ENCODE data around the gene FLOT1.
A peak's percentile ranks its signal among the peaks of the same experiment; 100 is the strongest.

FLOT1 gene

DNA sequence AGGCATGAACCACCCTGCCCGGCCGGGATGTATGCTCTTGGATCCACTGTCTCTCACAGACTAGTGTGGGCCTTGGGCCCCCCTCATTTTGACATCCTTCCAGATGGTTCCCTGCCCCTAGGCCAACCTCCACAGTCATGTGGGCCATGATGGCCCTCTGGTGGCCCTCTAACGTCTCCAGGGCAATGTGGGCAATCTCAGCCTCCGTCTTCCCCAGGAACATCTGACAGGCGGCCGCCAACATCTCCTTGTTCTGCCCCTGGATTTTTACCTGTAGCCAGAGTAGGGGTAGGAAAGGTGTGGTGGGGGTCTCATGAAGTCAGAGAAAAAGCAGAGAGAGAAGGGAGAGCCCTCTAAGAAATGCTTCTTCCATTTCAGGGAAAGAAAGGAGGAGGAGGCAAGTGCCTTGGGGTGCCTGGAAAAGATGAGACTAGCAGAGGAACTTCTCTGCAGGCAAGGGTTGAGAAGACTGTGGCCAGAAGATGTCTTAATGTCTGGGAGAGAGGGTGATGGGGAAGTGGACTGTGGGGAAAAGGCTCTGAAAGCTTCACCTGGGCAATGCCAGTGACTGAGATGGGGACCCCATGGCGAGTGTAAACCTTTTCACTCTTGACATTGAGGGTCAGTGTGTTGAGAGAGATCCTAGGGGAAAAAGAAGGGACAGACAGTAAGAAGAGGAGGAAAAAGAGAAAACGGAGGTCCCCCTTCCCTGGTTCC is 1.3 kb downstream of the FLOT1 start:
- CTCF ChIA-PET: interaction anchor here (0.6 to 2.2 kb wide), 6 partner anchors 8 to 62 kb away, joined by 3 to 7 read pairs (median 3); no protein-coding TSS in a partner anchor
- Histone ChIP-seq H3K4me1 (ENCODE audit: control extremely low read depth in 1 of 4, control insufficient read depth in 4 of 4, insufficient read depth in 4 of 4, low read length in 3 of 4) (peaks cover 9 to 57% (median 54%) of the 10 kb centered on the region in 4 experiments), H3K27ac (ENCODE audit: insufficient read depth in 1 of 2, low read depth in 1 of 2, low read length in 2 of 2, poor library complexity in 1 of 2, severe bottlenecking in 2 of 2) (peak overlapping the region in 1 of 2 experiments; percentile 78), H3K4me3 (ENCODE audit: control insufficient read depth in 1 of 7, extremely low read depth in 1 of 7, insufficient read depth in 4 of 7, low read depth in 2 of 7, low read length in 6 of 7) (peak overlapping the region in 6 of 7 experiments; percentile 72 to 95 (median 84)), H3K27me3 (replicated peaks in 2 of 5; ENCODE audit: control insufficient read depth in 4 of 5, insufficient read depth in 5 of 5, low read length in 4 of 5) (peaks cover 0 to 14% (median 1%) of the 10 kb centered on the region in 5 experiments), H3K9me3 (ENCODE audit: control extremely low read depth in 1 of 5, control insufficient read depth in 4 of 5, insufficient read depth in 2 of 5, low read depth in 1 of 5, low read length in 4 of 5) (no peaks in the 10 kb centered on the region), H3K36me3 (ENCODE audit: control insufficient read depth in 4 of 4, insufficient read depth in 4 of 4, low read length in 3 of 4) (peaks cover 5 to 28% (median 23%) of the 10 kb centered on the region in 4 experiments)
- 83% methylated on average over 8 of the region's 8 CpGs for WGBS (ENCODE audit: insufficient coverage)
- POLR2A ChIA-PET: interaction anchor here (0.6 kb wide), 1 partner anchor 285 kb away, joined by 6 read pairs; no protein-coding TSS in a partner anchor
- no peak for DNase-seq

DNA sequence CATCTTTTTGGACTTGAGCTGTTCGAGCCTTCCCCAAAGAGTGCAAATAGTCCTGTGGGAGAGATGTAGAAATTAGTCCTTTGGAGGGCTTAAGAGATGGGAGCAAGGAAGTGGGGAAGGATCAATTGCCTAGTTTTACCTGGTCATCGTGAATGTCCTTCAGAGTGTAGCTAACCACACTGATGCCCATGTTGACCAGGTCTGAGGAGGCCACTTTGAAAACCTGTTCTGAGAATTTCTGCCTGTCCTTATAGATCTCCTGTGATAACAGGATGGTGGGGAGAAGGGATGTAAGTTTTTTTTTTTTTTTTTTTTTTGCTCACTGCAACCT is 2.0 kb downstream of the FLOT1 start:
- Histone ChIP-seq H3K9me3 (ENCODE audit: control extremely low read depth in 1 of 5, control insufficient read depth in 4 of 5, insufficient read depth in 2 of 5, low read depth in 1 of 5, low read length in 4 of 5) (no peaks in the 10 kb centered on the region), H3K4me1 (ENCODE audit: control extremely low read depth in 1 of 4, control insufficient read depth in 4 of 4, insufficient read depth in 4 of 4, low read length in 3 of 4) (peaks cover 9 to 61% (median 56%) of the 10 kb centered on the region in 4 experiments), H3K36me3 (ENCODE audit: control insufficient read depth in 4 of 4, insufficient read depth in 4 of 4, low read length in 3 of 4) (peaks cover 5 to 35% (median 24%) of the 10 kb centered on the region in 4 experiments), H3K27me3 (replicated peaks in 2 of 5; ENCODE audit: control insufficient read depth in 4 of 5, insufficient read depth in 5 of 5, low read length in 4 of 5) (peaks cover 0 to 14% (median 1%) of the 10 kb centered on the region in 5 experiments), H3K27ac (ENCODE audit: insufficient read depth in 1 of 2, low read depth in 1 of 2, low read length in 2 of 2, poor library complexity in 1 of 2, severe bottlenecking in 2 of 2) (no peak overlapping the region), H3K4me3 (ENCODE audit: control insufficient read depth in 1 of 7, extremely low read depth in 1 of 7, insufficient read depth in 4 of 7, low read depth in 2 of 7, low read length in 6 of 7) (no peak overlapping the region)
- ChIA-PET POLR2A (interaction anchor here (0.6 kb wide), 1 partner anchor 20 kb away, joined by 3 read pairs; no protein-coding TSS in a partner anchor), CTCF (interaction anchor here (1.0 to 3.4 kb wide), 6 partner anchors 10 to 62 kb away, joined by 3 to 13 read pairs (median 7); no protein-coding TSS in a partner anchor)
- WGBS (ENCODE audit: insufficient coverage): 100% methylated on average over 1 of the region's 2 CpGs
- DNase-seq: no peak

DNA sequence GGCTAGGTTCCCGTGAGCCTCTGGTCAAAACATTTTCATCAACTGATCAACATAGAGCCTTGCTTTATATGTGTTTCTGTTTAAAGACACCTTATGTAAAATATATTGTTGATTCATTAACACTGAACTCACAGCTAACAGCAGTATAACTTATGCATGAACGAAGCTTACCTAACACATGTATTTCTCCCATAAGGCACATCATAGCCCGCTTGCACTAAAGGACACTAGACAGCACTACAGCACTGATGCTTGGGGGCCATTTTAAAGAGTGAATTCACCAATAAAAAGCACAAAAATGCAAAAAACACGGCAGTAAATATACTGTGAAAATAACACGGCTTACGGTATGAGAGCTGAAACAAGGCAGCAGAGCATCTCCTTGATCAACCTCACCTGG is 4.0 kb downstream of the FLOT1 start:
- 97% methylated on average over 3 of the region's 6 CpGs for WGBS (ENCODE audit: insufficient coverage)
- no peak for DNase-seq
- ChIA-PET POLR2A (interaction anchor here (0.8 kb wide), 1 partner anchor 9 kb away, joined by 3 read pairs; no protein-coding TSS in a partner anchor), CTCF (interaction anchor here (1.0 to 3.4 kb wide), 4 partner anchors 8 to 77 kb away, joined by 3 to 13 read pairs (median 5); no protein-coding TSS in a partner anchor)
- Histone ChIP-seq H3K4me3 (ENCODE audit: control insufficient read depth in 1 of 7, extremely low read depth in 1 of 7, insufficient read depth in 4 of 7, low read depth in 2 of 7, low read length in 6 of 7) (no peak overlapping the region), H3K36me3 (ENCODE audit: control insufficient read depth in 4 of 4, insufficient read depth in 4 of 4, low read length in 3 of 4) (peaks cover 5 to 47% (median 28%) of the 10 kb centered on the region in 4 experiments), H3K4me1 (ENCODE audit: control extremely low read depth in 1 of 4, control insufficient read depth in 4 of 4, insufficient read depth in 4 of 4, low read length in 3 of 4) (peaks cover 9 to 49% (median 45%) of the 10 kb centered on the region in 4 experiments), H3K27ac (ENCODE audit: insufficient read depth in 1 of 2, low read depth in 1 of 2, low read length in 2 of 2, poor library complexity in 1 of 2, severe bottlenecking in 2 of 2) (no peak overlapping the region), H3K27me3 (replicated peaks in 2 of 5; ENCODE audit: control insufficient read depth in 4 of 5, insufficient read depth in 5 of 5, low read length in 4 of 5) (peaks cover 0 to 5% (median 1%) of the 10 kb centered on the region in 5 experiments), H3K9me3 (ENCODE audit: control extremely low read depth in 1 of 5, control insufficient read depth in 4 of 5, insufficient read depth in 2 of 5, low read depth in 1 of 5, low read length in 4 of 5) (no peaks in the 10 kb centered on the region)

DNA sequence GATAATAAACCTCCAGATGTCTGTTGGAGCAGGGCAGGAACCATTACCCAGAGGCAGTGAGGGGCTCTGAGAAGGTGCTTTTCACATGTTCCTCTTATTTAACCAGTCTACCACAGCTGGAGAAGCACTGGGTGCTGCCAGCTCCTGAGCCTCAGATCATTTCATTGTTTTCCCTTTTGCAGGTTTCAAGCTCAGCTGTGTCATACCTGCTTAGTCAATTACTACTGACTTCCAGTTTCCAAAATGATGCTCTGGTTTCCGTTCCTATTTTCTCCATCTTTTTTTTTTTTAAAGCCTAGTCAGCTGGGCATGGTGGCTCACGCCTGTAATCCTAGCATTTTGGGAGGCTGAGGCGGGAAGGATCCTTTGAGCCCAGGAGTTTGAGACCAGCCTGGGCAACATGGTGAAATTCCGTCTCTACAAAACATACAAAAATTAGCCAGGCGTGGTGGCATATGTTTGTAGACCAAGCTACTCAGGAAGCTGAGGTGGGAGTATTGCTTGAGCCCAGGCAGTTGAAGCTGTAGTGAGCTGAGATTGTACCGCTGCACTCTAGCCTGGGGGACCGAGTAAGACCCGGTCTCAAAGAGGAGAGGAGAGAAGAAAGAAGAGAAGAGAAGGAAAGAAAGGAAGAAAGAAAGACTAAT is 6.7 kb downstream of the FLOT1 start:
- ChIA-PET CTCF (interaction anchor here (0.9 to 30.1 kb wide), 6 partner anchors 9 to 100 kb away, joined by 3 to 622 read pairs (median 4); partner anchors contain the start of gene DHX16), POLR2A (no interaction called here)
- H3K4me1 ChIP-seq (ENCODE audit: control extremely low read depth in 1 of 4, control insufficient read depth in 4 of 4, insufficient read depth in 4 of 4, low read length in 3 of 4): peaks cover 9 to 36% (median 25%) of the 10 kb centered on the region in 4 experiments
- no peaks in the 10 kb centered on the region for H3K9me3 ChIP-seq (ENCODE audit: control extremely low read depth in 1 of 5, control insufficient read depth in 4 of 5, insufficient read depth in 2 of 5, low read depth in 1 of 5, low read length in 4 of 5)
- 92% methylated on average over 6 of the region's 8 CpGs for WGBS (ENCODE audit: insufficient coverage)
- H3K27ac ChIP-seq (ENCODE audit: insufficient read depth in 1 of 2, low read depth in 1 of 2, low read length in 2 of 2, poor library complexity in 1 of 2, severe bottlenecking in 2 of 2): no peak overlapping the region
- H3K36me3 ChIP-seq (ENCODE audit: control insufficient read depth in 4 of 4, insufficient read depth in 4 of 4, low read length in 3 of 4): peaks cover 5 to 56% (median 27%) of the 10 kb centered on the region in 4 experiments
- no peak overlapping the region for H3K4me3 ChIP-seq (ENCODE audit: control insufficient read depth in 1 of 7, extremely low read depth in 1 of 7, insufficient read depth in 4 of 7, low read depth in 2 of 7, low read length in 6 of 7)
- H3K27me3 ChIP-seq (replicated peaks in 2 of 5; ENCODE audit: control insufficient read depth in 4 of 5, insufficient read depth in 5 of 5, low read length in 4 of 5): no peaks in the 10 kb centered on the region
- DNase-seq: no peak

DNA sequence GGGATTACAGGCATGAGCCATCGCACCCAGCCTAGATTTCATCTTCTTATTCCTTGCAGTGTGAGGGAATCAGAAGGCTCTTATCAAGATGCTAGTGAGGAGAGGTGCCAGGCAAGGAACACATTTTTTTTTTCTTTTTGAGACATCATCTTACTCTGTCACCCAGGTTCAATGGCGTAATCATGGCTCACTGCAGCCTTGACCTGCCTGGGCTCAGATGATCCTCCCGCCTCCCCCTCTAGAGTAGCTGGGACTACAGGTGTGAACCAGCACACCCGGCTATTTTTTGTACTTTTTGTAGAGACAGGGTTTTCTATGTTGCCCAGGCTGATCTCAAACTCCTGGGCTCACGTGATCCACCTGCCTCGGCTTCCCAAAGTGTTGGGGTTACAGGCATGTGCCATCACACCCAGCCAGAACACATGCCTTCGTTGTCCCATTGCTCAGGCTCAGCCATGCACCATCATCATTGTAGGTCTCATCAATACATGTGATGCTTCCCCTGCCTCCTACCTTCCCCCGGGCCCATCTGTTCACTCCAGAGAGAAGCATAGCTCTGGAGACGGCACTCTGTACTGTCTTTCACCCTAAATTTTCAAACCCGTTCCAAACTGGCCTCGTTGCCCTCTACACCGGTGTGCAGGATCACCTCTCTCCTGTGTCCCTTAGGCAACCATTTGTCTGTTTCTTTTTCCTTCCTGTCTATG is 10.1 kb downstream of the FLOT1 start:
- ChIA-PET CTCF (interaction anchor here (1.2 to 30.1 kb wide), 10 partner anchors 10 to 178 kb away, joined by 3 to 622 read pairs (median 6); partner anchors contain the start of gene DHX16), POLR2A (interaction anchor here (1.4 kb wide), 1 partner anchor 11 kb away, joined by 3 read pairs; no protein-coding TSS in a partner anchor)
- Histone ChIP-seq H3K36me3 (ENCODE audit: control insufficient read depth in 4 of 4, insufficient read depth in 4 of 4, low read length in 3 of 4) (peaks cover 7 to 56% (median 21%) of the 10 kb centered on the region in 4 experiments), H3K27me3 (replicated peaks in 2 of 5; ENCODE audit: control insufficient read depth in 4 of 5, insufficient read depth in 5 of 5, low read length in 4 of 5) (no peaks in the 10 kb centered on the region), H3K4me3 (ENCODE audit: control insufficient read depth in 1 of 7, extremely low read depth in 1 of 7, insufficient read depth in 4 of 7, low read depth in 2 of 7, low read length in 6 of 7) (no peak overlapping the region), H3K9me3 (ENCODE audit: control extremely low read depth in 1 of 5, control insufficient read depth in 4 of 5, insufficient read depth in 2 of 5, low read depth in 1 of 5, low read length in 4 of 5) (no peaks in the 10 kb centered on the region), H3K27ac (ENCODE audit: insufficient read depth in 1 of 2, low read depth in 1 of 2, low read length in 2 of 2, poor library complexity in 1 of 2, severe bottlenecking in 2 of 2) (no peak overlapping the region), H3K4me1 (ENCODE audit: control extremely low read depth in 1 of 4, control insufficient read depth in 4 of 4, insufficient read depth in 4 of 4, low read length in 3 of 4) (peaks cover 0 to 38% (median 23%) of the 10 kb centered on the region in 4 experiments)
- WGBS (ENCODE audit: insufficient coverage): 97% methylated on average over 7 of the region's 12 CpGs
- DNase-seq: no peak

DNA sequence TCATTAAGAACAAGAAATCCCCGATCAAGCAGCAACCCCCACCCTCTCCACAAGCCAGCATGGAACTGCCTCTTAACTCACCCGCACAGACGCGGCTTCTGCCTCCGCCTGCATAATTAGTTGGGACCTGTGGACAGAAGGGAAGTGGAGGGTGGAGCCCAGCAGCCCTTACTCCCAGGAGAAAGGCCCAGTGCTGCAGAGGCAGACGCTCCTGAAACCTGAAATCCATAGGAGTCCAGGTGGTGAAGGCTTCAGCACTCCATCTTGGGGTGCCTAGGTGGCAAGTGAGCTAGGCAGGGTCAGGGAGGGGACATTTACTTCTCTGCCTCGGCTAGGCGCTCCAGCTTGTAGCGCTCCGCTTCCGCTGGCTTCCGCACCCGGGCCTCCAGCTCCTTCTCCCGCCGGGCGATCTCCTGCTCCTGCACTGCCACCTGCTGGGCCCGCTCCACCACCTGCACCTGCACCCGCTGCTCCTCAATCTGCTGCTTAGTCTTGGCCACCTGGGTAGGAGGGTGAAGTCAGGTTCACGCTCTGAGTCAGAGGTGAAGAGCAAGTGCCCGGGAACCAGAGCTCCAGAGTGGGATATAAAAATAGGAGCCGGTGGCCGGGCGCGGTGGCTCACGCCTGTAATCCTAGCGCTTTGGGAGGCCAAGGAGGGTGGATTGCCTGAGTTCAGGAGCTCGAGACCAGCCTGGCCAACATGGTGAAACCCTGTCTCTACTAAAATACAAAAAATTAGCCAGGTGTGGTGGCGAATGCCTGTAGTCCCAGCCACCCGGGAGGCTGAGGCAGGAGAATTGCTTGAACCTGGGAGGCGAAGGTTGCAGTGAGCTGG is 11.7 kb downstream of the FLOT1 start:
- Histone ChIP-seq H3K9me3 (ENCODE audit: control extremely low read depth in 1 of 5, control insufficient read depth in 4 of 5, insufficient read depth in 2 of 5, low read depth in 1 of 5, low read length in 4 of 5) (no peaks in the 10 kb centered on the region), H3K27ac (ENCODE audit: insufficient read depth in 1 of 2, low read depth in 1 of 2, low read length in 2 of 2, poor library complexity in 1 of 2, severe bottlenecking in 2 of 2) (no peak overlapping the region), H3K4me3 (ENCODE audit: control insufficient read depth in 1 of 7, extremely low read depth in 1 of 7, insufficient read depth in 4 of 7, low read depth in 2 of 7, low read length in 6 of 7) (peak overlapping the region in 3 of 7 experiments; percentile 31 to 42 (median 41)), H3K36me3 (ENCODE audit: control insufficient read depth in 4 of 4, insufficient read depth in 4 of 4, low read length in 3 of 4) (peaks cover 9 to 64% (median 24%) of the 10 kb centered on the region in 4 experiments), H3K27me3 (replicated peaks in 2 of 5; ENCODE audit: control insufficient read depth in 4 of 5, insufficient read depth in 5 of 5, low read length in 4 of 5) (no peaks in the 10 kb centered on the region), H3K4me1 (ENCODE audit: control extremely low read depth in 1 of 4, control insufficient read depth in 4 of 4, insufficient read depth in 4 of 4, low read length in 3 of 4) (peaks cover 0 to 26% (median 14%) of the 10 kb centered on the region in 4 experiments)
- 50% methylated on average over 15 of the region's 30 CpGs for WGBS (ENCODE audit: insufficient coverage)
- POLR2A ChIA-PET: interaction anchor here (0.6 to 1.4 kb wide), 8 partner anchors 9 to 908 kb away, joined by 3 to 7 read pairs (median 3); partner anchors contain the start of gene ATAT1
- DNase-seq: peak; percentile 79 to 86 (median 85)
- CTCF ChIA-PET: interaction anchor here (0.6 to 30.1 kb wide), 29 partner anchors 9 to 356 kb away, joined by 3 to 622 read pairs (median 4); partner anchors contain the start of genes DHX16, FLOT1, IER3 and TUBB
